Activated naive CD8-positive, alpha-beta T cell treated with anti-CD3 and anti-CD28 coated beads, Interleukin-2, amount 50 U/mL, for 24 hours (primary cell): Measurements from ENCODE around the gene SCML1.

Experiments used
- ATAC-seq: fragments of 150-1000 bp; cut with Tn5 transposase; one replicate; pipeline ENCODE4 v1.10.0; 2021
- DNase-seq: peaks from one replicate; pipeline ENCODE4 v3.0.0; 2021
- H3K27ac Mint-ChIP-seq: one replicate; pipeline ENCODE4 v1.8.0; 2021; ENCODE audit warnings: mild to moderate bottlenecking, mixed read lengths
- H3K27me3 Mint-ChIP-seq: one replicate; pipeline ENCODE4 v1.8.0; 2021; ENCODE audit warnings: mixed read lengths
- H3K36me3 Mint-ChIP-seq: one replicate; pipeline ENCODE4 v1.8.0; 2021; ENCODE audit warnings: low read depth, mixed read lengths
- H3K4me1 Mint-ChIP-seq: one replicate; pipeline ENCODE4 v1.8.0; 2021; ENCODE audit warnings: mixed read lengths
- H3K4me3 Mint-ChIP-seq: one replicate; pipeline ENCODE4 v1.8.0; 2021; ENCODE audit warnings: mild to moderate bottlenecking, moderate library complexity, mixed read lengths
- H3K9me3 Mint-ChIP-seq: one replicate; pipeline ENCODE4 v1.8.0; 2021; ENCODE audit warnings: mixed read lengths

SCML1 gene, protein sequence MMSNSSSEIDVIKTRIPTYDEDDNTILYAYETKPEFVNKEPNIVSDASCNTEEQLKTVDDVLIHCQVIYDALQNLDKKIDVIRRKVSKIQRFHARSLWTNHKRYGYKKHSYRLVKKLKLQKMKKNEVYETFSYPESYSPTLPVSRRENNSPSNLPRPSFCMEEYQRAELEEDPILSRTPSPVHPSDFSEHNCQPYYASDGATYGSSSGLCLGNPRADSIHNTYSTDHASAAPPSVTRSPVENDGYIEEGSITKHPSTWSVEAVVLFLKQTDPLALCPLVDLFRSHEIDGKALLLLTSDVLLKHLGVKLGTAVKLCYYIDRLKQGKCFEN

DNA sequence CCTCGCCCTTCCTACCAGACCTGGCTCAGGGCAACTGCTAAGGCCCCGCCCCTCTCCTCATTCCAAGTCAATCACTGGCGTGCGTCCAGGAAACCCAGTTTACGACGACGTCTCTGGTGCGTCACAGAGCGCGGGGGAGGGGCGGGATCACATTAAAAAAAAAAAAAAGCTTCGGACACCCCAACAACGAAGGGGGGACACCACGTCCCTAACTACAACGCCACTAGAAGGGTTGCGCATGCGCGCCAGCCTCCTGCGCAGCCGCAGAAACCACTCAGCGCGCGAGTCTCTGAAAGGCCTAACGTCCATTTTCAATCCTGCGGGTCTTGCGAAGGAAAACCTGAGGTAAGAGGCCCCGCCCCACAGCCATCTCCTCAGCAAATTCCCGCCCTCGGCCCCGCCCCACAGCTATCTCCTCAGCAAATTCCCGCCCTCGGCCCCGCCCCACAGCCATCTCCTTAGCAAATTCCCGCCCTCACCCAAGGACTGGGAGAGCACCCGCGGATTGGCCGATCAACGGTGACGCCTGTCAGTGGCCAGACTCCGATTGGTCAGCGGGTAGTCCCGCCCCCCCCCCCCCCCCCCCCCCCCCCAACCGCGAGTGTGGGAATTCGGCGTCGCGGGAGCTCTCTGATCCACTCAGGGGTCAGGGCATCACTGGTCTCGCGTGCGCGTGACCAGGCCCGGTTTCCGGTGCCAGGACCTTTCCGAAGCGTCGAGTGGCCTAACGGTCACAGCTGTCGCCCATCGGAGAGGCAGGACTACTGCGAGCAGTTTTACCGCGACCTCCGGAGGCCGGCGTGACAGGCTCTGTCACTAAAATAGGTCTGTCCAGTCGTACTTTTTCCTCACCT, at the start of gene SCML1:
SCML1 (plus strand) TSS at position 638 of the 854 bp plus-strand sequence. CDS start 6,694 bp downstream, outside the sequence.
- H3K4me1 Mint-ChIP-seq = peaks cover 41% of the 10 kb centered on the region
- H3K27me3 Mint-ChIP-seq = peaks cover 2% of the 10 kb centered on the region
- peak within 1 kb of the TSS; percentile 83 for H3K4me3 Mint-ChIP-seq
- ATAC-seq (peak; percentile 76), DNase-seq (peak; percentile 87)
- H3K27ac Mint-ChIP-seq = peak within 1 kb of the TSS; percentile 91
- no peaks in the 10 kb centered on the region for H3K36me3 Mint-ChIP-seq
- no peaks in the 10 kb centered on the region for H3K9me3 Mint-ChIP-seq

- no peaks in the 10 kb centered on the region for H3K9me3 Mint-ChIP-seq
- DNase-seq (no peak), ATAC-seq (no peak)
- peaks cover 18% of the 10 kb centered on the region for H3K4me1 Mint-ChIP-seq
- H3K27me3 Mint-ChIP-seq = peaks cover 2% of the 10 kb centered on the region
- no peak overlapping the region for H3K27ac Mint-ChIP-seq
- no peak overlapping the region for H3K4me3 Mint-ChIP-seq
- H3K36me3 Mint-ChIP-seq = peaks cover 1% of the 10 kb centered on the region
Measured at GRCh38 chrX:17687648-17688047, 49.6 kb upstream of the SCML1 start.

- H3K36me3 Mint-ChIP-seq = no peaks in the 10 kb centered on the region
- H3K27ac Mint-ChIP-seq = no peak overlapping the region
- peaks cover 2% of the 10 kb centered on the region for H3K27me3 Mint-ChIP-seq
- ATAC-seq (no peak), DNase-seq (peak; percentile 29)
- H3K9me3 Mint-ChIP-seq = no peaks in the 10 kb centered on the region
- peaks cover 4% of the 10 kb centered on the region for H3K4me1 Mint-ChIP-seq
- no peak overlapping the region for H3K4me3 Mint-ChIP-seq
Measured at GRCh38 chrX:17689971-17690409, 47.3 kb upstream of the SCML1 start.

GRCh38 chrX:17692709-17693346, 44.5 kb upstream of the SCML1 start:
- Mint-ChIP-seq H3K4me3 (no peak overlapping the region), H3K36me3 (no peaks in the 10 kb centered on the region), H3K27me3 (no peaks in the 10 kb centered on the region), H3K9me3 (no peaks in the 10 kb centered on the region), H3K4me1 (peaks cover 4% of the 10 kb centered on the region), H3K27ac (no peak overlapping the region)
- no peak for DNase-seq
- ATAC-seq = no peak

GRCh38 chrX:17697191-17697590, 40.1 kb upstream of the SCML1 start:
- H3K27ac Mint-ChIP-seq = no peak overlapping the region
- no peaks in the 10 kb centered on the region for H3K27me3 Mint-ChIP-seq
- peak; percentile 40 for ATAC-seq
- H3K4me1 Mint-ChIP-seq = no peaks in the 10 kb centered on the region
- no peak for DNase-seq
- H3K4me3 Mint-ChIP-seq = no peak overlapping the region
- no peaks in the 10 kb centered on the region for H3K36me3 Mint-ChIP-seq
- H3K9me3 Mint-ChIP-seq = no peaks in the 10 kb centered on the region

GRCh38 chrX:17700976-17701375, 36.3 kb upstream of the SCML1 start:
- H3K4me1 Mint-ChIP-seq = no peaks in the 10 kb centered on the region
- H3K9me3 Mint-ChIP-seq = no peaks in the 10 kb centered on the region
- H3K36me3 Mint-ChIP-seq = no peaks in the 10 kb centered on the region
- DNase-seq (no peak), ATAC-seq (no peak)
- no peaks in the 10 kb centered on the region for H3K27me3 Mint-ChIP-seq
- H3K27ac Mint-ChIP-seq = no peak overlapping the region
- no peak overlapping the region for H3K4me3 Mint-ChIP-seq

DNA sequence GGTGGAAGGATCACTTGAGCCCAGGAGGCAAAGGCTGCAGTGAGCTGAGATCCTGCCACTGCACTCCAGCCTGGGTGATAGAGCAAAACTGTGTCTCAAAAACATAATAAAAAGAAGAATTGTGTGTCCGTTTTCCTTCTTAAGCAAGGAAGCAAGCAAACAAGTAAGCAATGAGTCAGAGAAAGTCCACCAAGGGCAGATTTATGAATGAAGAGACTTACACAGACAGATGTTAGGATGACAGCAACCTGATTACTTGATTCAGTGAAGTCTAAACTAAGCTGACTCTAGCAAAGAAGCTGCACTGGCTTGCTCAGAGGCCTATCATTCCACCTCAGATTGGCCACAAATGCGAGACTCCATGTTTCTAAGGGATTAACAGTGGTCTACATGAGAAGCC, 34.1 kb upstream of the SCML1 start:
- Mint-ChIP-seq H3K9me3 (no peaks in the 10 kb centered on the region), H3K27ac (no peak overlapping the region), H3K36me3 (no peaks in the 10 kb centered on the region), H3K4me3 (no peak overlapping the region), H3K27me3 (no peaks in the 10 kb centered on the region), H3K4me1 (no peaks in the 10 kb centered on the region)
- DNase-seq (no peak), ATAC-seq (no peak)

DNA sequence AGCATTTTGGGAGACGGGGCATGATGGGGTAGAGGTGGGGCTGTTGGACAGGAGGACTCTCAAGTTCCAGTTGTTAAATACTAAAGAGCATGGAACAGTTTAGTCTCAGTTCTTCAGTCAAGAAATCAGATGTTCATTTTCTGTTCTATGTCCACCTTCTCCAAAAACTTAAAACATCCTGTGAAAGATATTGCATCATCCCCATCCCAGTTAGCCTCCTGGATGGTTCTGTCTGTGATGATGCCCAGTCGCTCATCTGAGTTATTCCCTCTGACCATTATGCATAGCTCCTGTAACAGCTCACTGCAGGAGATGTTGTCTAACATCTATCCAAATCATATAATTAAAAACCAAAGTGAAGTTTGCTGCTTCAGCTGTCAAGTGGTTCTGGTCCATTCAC, 32.1 kb upstream of the SCML1 start:
- no peaks in the 10 kb centered on the region for H3K36me3 Mint-ChIP-seq
- no peak overlapping the region for H3K27ac Mint-ChIP-seq
- no peak overlapping the region for H3K4me3 Mint-ChIP-seq
- H3K9me3 Mint-ChIP-seq = no peaks in the 10 kb centered on the region
- ATAC-seq (no peak), DNase-seq (no peak)
- H3K27me3 Mint-ChIP-seq = no peaks in the 10 kb centered on the region
- peaks cover under 1% of the 10 kb centered on the region for H3K4me1 Mint-ChIP-seq

DNA sequence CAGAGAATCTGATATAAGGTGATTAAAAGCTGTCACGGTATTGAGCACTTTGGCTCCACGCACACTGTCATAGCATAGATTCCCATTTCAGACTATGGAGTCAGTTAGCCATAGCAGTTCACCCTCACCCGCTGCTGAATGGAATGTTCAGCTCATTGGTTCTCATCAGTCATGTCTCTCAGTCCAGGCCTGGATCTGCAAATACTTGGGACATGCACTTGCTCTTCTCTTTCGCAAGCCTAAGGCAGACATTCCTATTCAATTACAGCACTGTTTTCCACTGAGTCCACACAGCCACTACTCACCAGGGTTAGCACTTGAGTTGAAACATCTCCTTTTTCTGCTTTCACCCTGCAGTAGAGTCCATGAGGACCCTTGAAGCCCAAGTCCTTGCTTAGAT, 30.6 kb upstream of the SCML1 start:
- Mint-ChIP-seq H3K4me3 (no peak overlapping the region), H3K36me3 (no peaks in the 10 kb centered on the region), H3K27me3 (no peaks in the 10 kb centered on the region), H3K9me3 (no peaks in the 10 kb centered on the region), H3K4me1 (peaks cover 2% of the 10 kb centered on the region), H3K27ac (no peak overlapping the region)
- ATAC-seq = no peak
- no peak for DNase-seq

DNA sequence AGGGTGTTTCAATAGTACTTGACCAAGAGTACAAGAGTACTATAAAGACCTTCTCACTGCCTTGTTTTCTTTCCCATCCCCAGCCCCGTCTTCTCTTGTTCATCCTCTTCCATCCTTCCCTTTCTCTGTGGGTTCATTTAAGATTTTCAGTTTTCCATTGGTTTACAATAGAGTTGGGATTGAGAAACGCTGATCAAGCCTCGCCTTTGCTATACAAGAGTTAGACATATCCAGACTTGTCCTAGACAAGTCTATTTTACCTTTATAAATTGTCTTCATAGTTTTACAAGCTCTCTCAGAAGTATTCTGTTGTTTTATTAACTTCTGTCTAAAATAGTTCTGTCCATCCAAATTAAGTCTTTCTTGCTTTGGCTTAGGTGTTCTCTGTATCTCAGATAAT, 29.6 kb upstream of the SCML1 start:
- Mint-ChIP-seq H3K4me1 (peaks cover 2% of the 10 kb centered on the region), H3K4me3 (no peak overlapping the region), H3K27me3 (no peaks in the 10 kb centered on the region), H3K36me3 (no peaks in the 10 kb centered on the region), H3K27ac (no peak overlapping the region), H3K9me3 (no peaks in the 10 kb centered on the region)
- DNase-seq (no peak), ATAC-seq (no peak)

- no peak for DNase-seq
- H3K27me3 Mint-ChIP-seq = no peaks in the 10 kb centered on the region
- H3K4me3 Mint-ChIP-seq = no peak overlapping the region
- no peak overlapping the region for H3K27ac Mint-ChIP-seq
- ATAC-seq = no peak
- no peaks in the 10 kb centered on the region for H3K9me3 Mint-ChIP-seq
- peaks cover 2% of the 10 kb centered on the region for H3K4me1 Mint-ChIP-seq
- H3K36me3 Mint-ChIP-seq = no peaks in the 10 kb centered on the region
Measured at GRCh38 chrX:17710871-17711301, 26.4 kb upstream of the SCML1 start.

- peaks cover 2% of the 10 kb centered on the region for H3K4me1 Mint-ChIP-seq
- ATAC-seq = no peak
Measured at GRCh38 chrX:17713288-17713687, 24.0 kb upstream of the SCML1 start.

DNA sequence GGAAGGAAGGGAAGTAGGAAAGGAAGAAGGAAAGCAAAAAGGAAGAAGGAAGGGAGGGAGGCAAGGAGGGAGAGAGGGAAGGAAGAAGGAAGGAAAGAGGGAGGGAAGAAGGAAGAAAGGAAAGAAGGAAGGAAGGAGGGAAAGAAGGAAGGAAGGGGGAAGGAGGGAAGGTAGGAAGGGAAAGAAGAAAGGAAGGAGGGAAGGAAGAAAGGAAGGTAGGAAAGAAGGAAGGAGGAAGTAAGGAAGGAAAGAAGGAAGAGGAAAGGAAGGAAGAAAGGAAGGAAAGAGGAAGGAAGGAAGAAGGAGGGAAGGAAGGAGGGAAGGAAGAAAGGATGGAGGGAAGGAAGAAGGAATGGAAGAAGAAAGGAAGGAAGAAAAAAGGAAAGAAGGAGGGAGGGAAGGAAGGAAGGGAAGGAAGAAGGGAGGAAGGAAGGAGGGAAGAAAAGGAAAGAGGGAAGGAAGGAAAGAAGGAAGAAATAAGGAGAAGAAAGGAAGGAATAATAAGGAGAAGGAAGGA, 18.6 kb upstream of the SCML1 start:
- ATAC-seq (no peak), DNase-seq (no peak)
- H3K36me3 Mint-ChIP-seq = no peaks in the 10 kb centered on the region
- H3K4me1 Mint-ChIP-seq = no peaks in the 10 kb centered on the region
- H3K27me3 Mint-ChIP-seq = no peaks in the 10 kb centered on the region
- H3K27ac Mint-ChIP-seq = no peak overlapping the region
- H3K4me3 Mint-ChIP-seq = no peak overlapping the region
- no peaks in the 10 kb centered on the region for H3K9me3 Mint-ChIP-seq

More at GRCh38 chrX:17713288-17713687, 24.0 kb upstream of the SCML1 start:
- no peaks in the 10 kb centered on the region for H3K27me3 Mint-ChIP-seq
- no peaks in the 10 kb centered on the region for H3K9me3 Mint-ChIP-seq
- no peak for DNase-seq
- no peak overlapping the region for H3K4me3 Mint-ChIP-seq
- no peaks in the 10 kb centered on the region for H3K36me3 Mint-ChIP-seq
- H3K27ac Mint-ChIP-seq = no peak overlapping the region

DNA sequence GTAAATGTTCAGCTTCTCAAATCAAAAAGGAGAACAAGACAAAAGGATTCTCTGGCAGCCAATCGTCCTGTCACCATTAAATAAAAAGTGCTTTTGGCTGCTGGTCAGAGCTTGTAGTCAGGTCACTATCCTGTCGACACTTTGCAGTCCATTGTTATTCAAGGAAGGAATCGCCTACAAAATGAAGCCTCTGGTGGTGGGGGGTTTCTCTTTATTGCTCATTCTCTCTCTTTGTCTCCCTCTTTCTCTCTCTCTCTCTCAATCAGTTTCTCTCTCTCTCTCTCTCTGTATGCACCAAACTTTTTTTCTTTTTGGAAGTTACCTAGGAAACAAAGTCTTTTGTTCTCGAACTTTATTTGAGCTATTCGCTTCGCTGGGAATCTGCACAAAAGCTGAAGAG, 17.6 kb upstream of the SCML1 start:
- DNase-seq (no peak), ATAC-seq (no peak)
- H3K9me3 Mint-ChIP-seq = no peaks in the 10 kb centered on the region
- no peaks in the 10 kb centered on the region for H3K4me1 Mint-ChIP-seq
- H3K36me3 Mint-ChIP-seq = no peaks in the 10 kb centered on the region
- no peak overlapping the region for H3K27ac Mint-ChIP-seq
- no peaks in the 10 kb centered on the region for H3K27me3 Mint-ChIP-seq
- no peak overlapping the region for H3K4me3 Mint-ChIP-seq
